HL-60 (cell line): ENCODE data around the gene SVEP1.

ENCODE experiments used
- DNase-seq, 2 experiments: peaks; one replicate each; pipeline ENCODE4 v3.0.0-alpha.2; 2010 to 2020; ENCODE audit warnings: low read depth in 1 of 2, low spot score in 1 of 2
- H3K27ac ChIP-seq: fragments of 250-450 bp; sonication (Bioruptor Pico); replicated peaks from 2 replicates; pipeline ENCODE4 v1.5.1; 2020; ENCODE audit warnings: mild to moderate bottlenecking, moderate library complexity
- H3K27me3 ChIP-seq: fragments of 250-450 bp; sonication (Bioruptor Pico); 2 replicates; pipeline ENCODE4 v1.5.1; 2021; ENCODE audit warnings: mild to moderate bottlenecking, moderate library complexity; ENCODE audit not compliant: insufficient read depth, poor library complexity, severe bottlenecking
- H3K4me3 ChIP-seq: replicated peaks from 2 replicates; pipeline ENCODE4 v1.5.1; 2011; ENCODE audit warnings: mild to moderate bottlenecking, control low read depth, low read length; ENCODE audit not compliant: insufficient read depth
- CTCF ChIP-seq: IDR thresholded peaks from one replicate; pipeline ENCODE4 v1.5.1; 2011; ENCODE audit warnings: low read length, control low read depth, inconsistent platforms; ENCODE audit not compliant: insufficient read depth
- GABPA ChIP-seq: IDR thresholded peaks from 2 replicates; pipeline ENCODE4 v1.6.1; 2012; ENCODE audit warnings: low read depth
- POLR2AphosphoS5 ChIP-seq: IDR thresholded peaks from 2 replicates; pipeline ENCODE4 v1.6.1; 2012; ENCODE audit warnings: low read depth
- SPI1 ChIP-seq: IDR thresholded peaks from 2 replicates; pipeline ENCODE4 v1.6.1; 2012; ENCODE audit warnings: low read depth, mild to moderate bottlenecking, borderline replicate concordance
- TF ChIP-seq, protein P1 (sequence below): IDR thresholded peaks from 2 replicates; pipeline ENCODE4 v1.6.1; 2012; ENCODE audit warnings: low read depth; ENCODE audit not compliant: insufficient replicate concordance

The SVEP1 gene

GRCh38 chr9:110455860-110456259 is 123.7 kb downstream of the SVEP1 start:
- Histone ChIP-seq H3K4me3 (no peak overlapping the region), H3K27me3 (no peaks in the 10 kb centered on the region), H3K27ac (no peak overlapping the region)
- TF ChIP-seq, protein P1, sequence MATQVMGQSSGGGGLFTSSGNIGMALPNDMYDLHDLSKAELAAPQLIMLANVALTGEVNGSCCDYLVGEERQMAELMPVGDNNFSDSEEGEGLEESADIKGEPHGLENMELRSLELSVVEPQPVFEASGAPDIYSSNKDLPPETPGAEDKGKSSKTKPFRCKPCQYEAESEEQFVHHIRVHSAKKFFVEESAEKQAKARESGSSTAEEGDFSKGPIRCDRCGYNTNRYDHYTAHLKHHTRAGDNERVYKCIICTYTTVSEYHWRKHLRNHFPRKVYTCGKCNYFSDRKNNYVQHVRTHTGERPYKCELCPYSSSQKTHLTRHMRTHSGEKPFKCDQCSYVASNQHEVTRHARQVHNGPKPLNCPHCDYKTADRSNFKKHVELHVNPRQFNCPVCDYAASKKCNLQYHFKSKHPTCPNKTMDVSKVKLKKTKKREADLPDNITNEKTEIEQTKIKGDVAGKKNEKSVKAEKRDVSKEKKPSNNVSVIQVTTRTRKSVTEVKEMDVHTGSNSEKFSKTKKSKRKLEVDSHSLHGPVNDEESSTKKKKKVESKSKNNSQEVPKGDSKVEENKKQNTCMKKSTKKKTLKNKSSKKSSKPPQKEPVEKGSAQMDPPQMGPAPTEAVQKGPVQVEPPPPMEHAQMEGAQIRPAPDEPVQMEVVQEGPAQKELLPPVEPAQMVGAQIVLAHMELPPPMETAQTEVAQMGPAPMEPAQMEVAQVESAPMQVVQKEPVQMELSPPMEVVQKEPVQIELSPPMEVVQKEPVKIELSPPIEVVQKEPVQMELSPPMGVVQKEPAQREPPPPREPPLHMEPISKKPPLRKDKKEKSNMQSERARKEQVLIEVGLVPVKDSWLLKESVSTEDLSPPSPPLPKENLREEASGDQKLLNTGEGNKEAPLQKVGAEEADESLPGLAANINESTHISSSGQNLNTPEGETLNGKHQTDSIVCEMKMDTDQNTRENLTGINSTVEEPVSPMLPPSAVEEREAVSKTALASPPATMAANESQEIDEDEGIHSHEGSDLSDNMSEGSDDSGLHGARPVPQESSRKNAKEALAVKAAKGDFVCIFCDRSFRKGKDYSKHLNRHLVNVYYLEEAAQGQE: no peak
- TF ChIP-seq SPI1 (no peak), POLR2AphosphoS5 (no peak), GABPA (no peak), CTCF (no peak)
- no peak for DNase-seq

DNA sequence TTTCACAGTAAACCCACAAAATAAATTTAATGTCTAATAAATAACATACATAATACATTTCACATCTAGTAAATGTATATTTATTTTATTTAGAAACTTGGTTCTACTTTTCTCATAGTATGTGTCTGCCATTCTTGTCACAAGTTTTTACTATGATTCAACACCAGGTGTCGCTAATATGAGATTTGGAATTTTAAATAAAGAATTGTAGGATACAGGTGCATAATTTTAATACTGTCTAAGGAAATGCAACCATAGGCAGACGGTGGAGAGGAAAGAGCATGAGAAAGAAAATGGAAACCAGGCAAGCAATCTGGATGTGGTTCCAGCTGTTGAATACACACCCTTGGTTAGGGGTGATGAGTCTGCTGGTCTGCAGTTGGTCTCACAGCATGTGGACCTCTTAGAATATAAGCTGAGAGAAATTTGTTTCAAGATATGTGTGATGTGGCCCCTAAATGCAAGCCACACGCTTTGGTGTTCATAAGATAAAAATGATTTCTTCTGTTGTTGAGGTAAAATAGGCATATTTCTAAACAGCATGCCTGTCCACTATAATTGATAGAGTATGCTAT is 127.2 kb downstream of the SVEP1 start:
- H3K27ac ChIP-seq: no peak overlapping the region
- DNase-seq: no peak

DNA sequence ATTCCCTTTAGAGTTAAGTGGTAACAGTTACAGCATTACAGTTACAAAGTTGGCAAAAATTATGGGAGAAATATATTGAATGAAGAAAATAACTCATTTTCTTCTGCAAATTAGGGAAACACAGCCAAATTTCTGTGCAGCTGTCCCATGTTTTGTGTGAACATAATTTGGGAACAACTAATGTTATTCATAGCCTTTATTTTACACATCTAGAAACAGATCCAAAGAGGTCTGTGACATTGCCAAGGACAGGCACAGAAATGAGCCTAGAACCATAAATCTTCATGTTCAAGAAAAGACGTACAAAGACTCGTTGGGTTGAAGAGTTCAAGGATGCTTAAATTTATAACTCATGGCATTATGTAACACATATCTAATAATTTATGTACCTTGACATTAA is 127.8 kb downstream of the SVEP1 start:
- H3K27ac ChIP-seq: no peak overlapping the region
- TF ChIP-seq, protein P1: no peak
- TF ChIP-seq CTCF (no peak), POLR2AphosphoS5 (no peak), GABPA (no peak), SPI1 (no peak)

More for the DNA sequence above, 127.2 kb downstream of the SVEP1 start:
- TF ChIP-seq GABPA: no peak
- no peak for TF ChIP-seq SPI1
- no peak for TF ChIP-seq POLR2AphosphoS5
- TF ChIP-seq, protein P1: no peak
- TF ChIP-seq CTCF: no peak
- Histone ChIP-seq H3K4me3 (no peak overlapping the region), H3K27me3 (no peaks in the 10 kb centered on the region)

More for the DNA sequence above, 127.8 kb downstream of the SVEP1 start:
- Histone ChIP-seq H3K27me3 (no peaks in the 10 kb centered on the region), H3K4me3 (no peak overlapping the region)
- DNase-seq: no peak
